HEK293T (cell line): ENCODE data around the gene HCFC1R1.

ENCODE experiments used
- ELF4 ChIP-seq: fragments of 450-650 bp; IDR thresholded peaks from 2 replicates; pipeline ENCODE4 v1.6.1; 2017; ENCODE audit warnings: antibody characterized with exemption
- PKNOX1 ChIP-seq: fragments of 450-650 bp; IDR thresholded peaks from 2 replicates; pipeline ENCODE4 v1.6.1; 2016
- SP1 ChIP-seq: fragments of 450-650 bp; IDR thresholded peaks from 2 replicates; pipeline ENCODE4 v1.6.1; 2017

DNA sequence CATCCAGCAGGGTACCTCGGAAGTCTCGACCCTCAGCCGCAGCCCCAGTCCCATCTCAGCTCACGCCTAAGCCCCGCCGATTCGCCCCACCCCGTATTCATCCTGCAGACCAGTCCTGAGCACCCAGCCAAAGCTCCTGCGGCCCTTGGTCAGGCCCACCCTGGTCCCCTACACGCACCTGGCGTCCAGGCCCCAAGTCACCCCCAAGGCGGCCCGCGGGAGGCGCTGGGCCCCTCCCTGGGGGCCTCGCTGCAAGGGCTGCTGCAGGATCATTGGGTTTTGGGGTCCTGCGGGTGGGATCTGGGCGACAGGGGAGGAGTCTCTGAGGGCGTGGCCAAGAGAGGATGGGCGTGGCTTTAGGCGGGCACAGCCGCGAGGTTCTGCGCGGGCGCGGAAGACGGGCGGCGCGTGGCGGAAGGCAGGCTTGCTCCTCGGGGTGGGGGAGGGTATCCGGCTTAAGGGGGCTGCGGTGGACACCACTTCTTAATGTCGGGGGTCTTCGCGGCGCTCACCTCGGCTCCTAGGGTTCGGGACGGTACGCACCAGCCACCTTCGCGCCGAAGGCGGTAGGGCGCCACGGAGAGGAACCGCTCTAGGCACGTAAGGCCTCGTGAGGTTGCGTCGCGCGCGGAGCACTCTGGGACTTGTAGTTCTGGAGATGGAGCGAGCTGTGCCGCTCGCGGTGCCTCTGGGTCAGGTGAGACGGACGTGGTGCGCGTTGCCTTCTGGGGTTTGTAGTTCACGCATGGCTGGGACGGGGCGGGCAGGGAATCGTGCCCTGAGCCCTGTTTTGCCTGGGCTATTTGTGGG lies at the start of gene HCFC1R1, which contains the start of gene THOC6:
- TF ChIP-seq ELF4, result peak; percentile 84
- TF ChIP-seq PKNOX1, result no peak; the same call in 1 of the 2 replicates
- TF ChIP-seq SP1, result no peak
